ENCODE results near the gene HEY2. TPM values are rescaled to one million over a fixed set of nuclear protein-coding genes. Genes with fewer than 3 reads are reported as not detected.

Gene HEY2
- total and polyA plus RNA-seq, 2 donors (not counting 3 experiments of a cell fraction or from before 2014, with no cell fraction given), result 0.07 TPM; not detected in 1

GRCh38 chr6:125792172-125792571 is 42.7 kb downstream of the HEY2 start:
- no peak for DNase-seq (ENCODE audit: low read depth, low spot score)
- peak overlapping the region; percentile 81 for H3K27ac ChIP-seq (ENCODE audit: insufficient read depth, low read depth, low read length)
- no peaks in the 10 kb centered on the region for H3K27me3 ChIP-seq (ENCODE audit: control insufficient read depth in 2 of 2, insufficient read depth in 2 of 2, low read length in 2 of 2)
- no peak overlapping the region for H2AFZ ChIP-seq (ENCODE audit: low read depth, low read length)
- ChIA-PET CTCF (interaction anchor here (0.7 to 11.1 kb wide), 31 partner anchors 9 to 203 kb away, joined by 3 to 138 read pairs (median 8); partner anchors contain the start of genes HINT3 and TRMT11), POLR2A (interaction anchor here (1.0 to 2.6 kb wide), 2 partner anchors 43 to 161 kb away, joined by 3 to 8 read pairs; no protein-coding TSS in a partner anchor)
- peak overlapping the region; percentile 84 for H3K9ac ChIP-seq (replicated peaks; ENCODE audit: extremely low read depth, insufficient read depth, low read length)
- no peaks in the 10 kb centered on the region for H4K20me1 ChIP-seq (replicated peaks; ENCODE audit: control insufficient read depth, extremely low read depth, insufficient read depth, low read length)
- no peaks in the 10 kb centered on the region for H3K36me3 ChIP-seq (ENCODE audit: control insufficient read depth in 2 of 2, extremely low read depth in 1 of 2, insufficient read depth in 2 of 2, low read length in 2 of 2)
- peaks cover 43% of the 10 kb centered on the region for H3K4me1 ChIP-seq (ENCODE audit: control insufficient read depth, extremely low read depth, insufficient read depth, low read length)
- H3K4me2 ChIP-seq (ENCODE audit: insufficient read depth, low read length), result peak overlapping the region; percentile 98
- BruUV-seq (replicated peaks), result no TSS peak
- FAIRE-seq, result no peak
- H3K4me3 ChIP-seq (replicated peaks in 1 of 3; ENCODE audit: insufficient read depth in 1 of 3, low read depth in 1 of 3, low read length in 3 of 3), result peak overlapping the region; percentile 3 to 96 (median 87)
- H3K9me3 ChIP-seq (replicated peaks; ENCODE audit: control insufficient read depth, insufficient read depth, low read length), result no peaks in the 10 kb centered on the region
- intact Hi-C loops (cut with micrococcal nuclease), result loop anchor here (5.0 kb wide), 3 partner anchors 45 to 115 kb away; no protein-coding TSS in a partner anchor
- no peak for TF ChIP-seq CTCF (IDR thresholded peaks at IDR 0.05; ENCODE audit: extremely low read depth in 1 of 2, insufficient read depth in 1 of 2, low read depth in 1 of 2, low read length in 2 of 2)
- no peak for TF ChIP-seq FOS (IDR thresholded peaks at IDR 0.05; ENCODE audit: borderline replicate concordance, insufficient read depth, low read length)
- no peak for TF ChIP-seq EZH2 (IDR thresholded peaks at IDR 0.05; ENCODE audit: borderline replicate concordance, low read depth, low read length, severe bottlenecking)
- TF ChIP-seq POLR2AphosphoS5 (IDR thresholded peaks at IDR 0.05; ENCODE audit: insufficient read depth, low read depth, low read length), result no peak
- no peak for TF ChIP-seq MAX (IDR thresholded peaks at IDR 0.05; ENCODE audit: insufficient read depth, insufficient read length)
- no peak for TF ChIP-seq POLR2A (IDR thresholded peaks at IDR 0.05; ENCODE audit: low read depth, low read length)
- no peak for TF ChIP-seq GATA2 (IDR thresholded peaks at IDR 0.05; ENCODE audit: insufficient read depth, insufficient read length, low read depth, low read length)
- no peak for TF ChIP-seq JUN (IDR thresholded peaks at IDR 0.05; ENCODE audit: borderline replicate concordance, insufficient read depth, insufficient read length, low read depth)
- no peak for TF ChIP-seq MYC (IDR thresholded peaks at IDR 0.05; ENCODE audit: low read depth, low read length)
- H3K79me2 ChIP-seq (ENCODE audit: control insufficient read depth, insufficient read depth, low read length), result peaks cover 48% of the 10 kb centered on the region
- no peaks in the 10 kb centered on the region for H3K9me1 ChIP-seq (replicated peaks; ENCODE audit: control insufficient read depth, extremely low read depth, insufficient read depth, low read length)
- dilution Hi-C loops (cut with MboI; ENCODE audit: extremely low pct_ligation_motif_present, low sequenced_read_pairs), result no loop called here

Data from endothelial cell of umbilical vein (primary cell).